Astrocyte (in vitro differentiated cells and primary cell): Measurements from ENCODE around the gene RBM38. TPM values are rescaled to one million over a fixed set of nuclear protein-coding genes. Genes with fewer than 3 reads are reported as not detected.
"Not testable (repeated sequence)": the region's sequence is repeated elsewhere in the genome, so short reads cannot be mapped to it uniquely, and the experiment has no call there.

Experiments
- DNase-seq: peaks from one replicate; pipeline ENCODE4 v3.0.0-alpha.2; 2010; ENCODE audit warnings: low read depth
- FAIRE-seq: peaks from 2 replicates; lab custom pipeline; 2011; peaks lifted over from hg19 to GRCh38; lab: Jason Lieb, UNC
- H2AFZ ChIP-seq: 2 replicates; pipeline ENCODE4 v1.6.0; 2012; ENCODE audit warnings: low read depth, low read length, inconsistent platforms
- H3K27ac ChIP-seq: 2 replicates; pipeline ENCODE4 v1.5.1; 2011; ENCODE audit warnings: low read depth, low read length, inconsistent platforms
- H3K27me3 ChIP-seq: 2 replicates; pipeline ENCODE4 v1.6.0; 2011; ENCODE audit warnings: low read length, inconsistent platforms; ENCODE audit not compliant: insufficient read depth
- H3K36me3 ChIP-seq: 2 replicates; pipeline ENCODE4 v1.5.1; 2011; ENCODE audit warnings: low read length, inconsistent platforms; ENCODE audit not compliant: insufficient read depth
- H3K4me1 ChIP-seq: 2 replicates; pipeline ENCODE4 v1.5.1; 2011; ENCODE audit warnings: low read length, inconsistent platforms; ENCODE audit not compliant: insufficient read depth
- H3K4me2 ChIP-seq: 2 replicates; pipeline ENCODE4 v1.6.0; 2012; ENCODE audit warnings: low read length, inconsistent platforms
- H3K4me3 ChIP-seq: 2 replicates; pipeline ENCODE4 v1.5.1; 2011; ENCODE audit warnings: low read depth, mild to moderate bottlenecking, low read length, inconsistent platforms; ENCODE audit not compliant: insufficient read depth
- H3K79me2 ChIP-seq: 2 replicates; pipeline ENCODE4 v1.6.0; 2012; ENCODE audit warnings: mild to moderate bottlenecking, low read length, inconsistent platforms; ENCODE audit not compliant: insufficient read depth
- H3K9ac ChIP-seq: 2 replicates; pipeline ENCODE4 v1.6.0; 2012; ENCODE audit warnings: mild to moderate bottlenecking, low read length, inconsistent platforms
- H3K9me3 ChIP-seq: 2 replicates; pipeline ENCODE4 v1.5.1; 2012; ENCODE audit warnings: low read depth, mild to moderate bottlenecking, low read length, inconsistent platforms; ENCODE audit not compliant: insufficient read depth
- H4K20me1 ChIP-seq: 2 replicates; pipeline ENCODE4 v1.6.0; 2012; ENCODE audit warnings: low read length, inconsistent platforms; ENCODE audit not compliant: insufficient read depth
- H3K27ac Mint-ChIP-seq: one replicate; pipeline ENCODE4 v1.8.0; 2021; ENCODE audit warnings: mild to moderate bottlenecking, mixed read lengths; ENCODE audit not compliant: unreplicated experiment
- H3K27me3 Mint-ChIP-seq: one replicate; pipeline ENCODE4 v1.8.0; 2021; ENCODE audit warnings: low read depth, mixed read lengths; ENCODE audit not compliant: unreplicated experiment
- H3K36me3 Mint-ChIP-seq: one replicate; pipeline ENCODE4 v1.8.0; 2021; ENCODE audit warnings: low read depth, mixed read lengths; ENCODE audit not compliant: unreplicated experiment
- H3K4me1 Mint-ChIP-seq: one replicate; pipeline ENCODE4 v1.8.0; 2021; ENCODE audit warnings: low read depth, mixed read lengths; ENCODE audit not compliant: unreplicated experiment
- H3K4me3 Mint-ChIP-seq: one replicate; pipeline ENCODE4 v1.8.0; 2021; ENCODE audit warnings: mild to moderate bottlenecking, moderate library complexity, mixed read lengths; ENCODE audit not compliant: unreplicated experiment
- H3K9me3 Mint-ChIP-seq: one replicate; pipeline ENCODE4 v1.8.0; 2021; ENCODE audit warnings: mild to moderate bottlenecking, mixed read lengths; ENCODE audit not compliant: unreplicated experiment
- EZH2 ChIP-seq: IDR thresholded peaks from 2 replicates; pipeline ENCODE4 v1.6.1; 2012; ENCODE audit warnings: mild to moderate bottlenecking, low read length, inconsistent platforms; ENCODE audit not compliant: insufficient read depth
- total RNA-seq: library from RNA; stranded (reverse); gene quantifications from 2 replicates; pipeline ENCODE4 v1.2.1, GENCODE V29; 2021
- TF ChIP-seq, protein P1 (sequence below): IDR thresholded peaks from 2 replicates; pipeline ENCODE4 v1.5.1; 2011; ENCODE audit warnings: low read depth, mild to moderate bottlenecking, inconsistent platforms, low read length, moderate library complexity; ENCODE audit not compliant: insufficient read depth

RBM38 gene
- total RNA-seq, 1 donor from 2014 or later: 43.5 TPM

DNA sequence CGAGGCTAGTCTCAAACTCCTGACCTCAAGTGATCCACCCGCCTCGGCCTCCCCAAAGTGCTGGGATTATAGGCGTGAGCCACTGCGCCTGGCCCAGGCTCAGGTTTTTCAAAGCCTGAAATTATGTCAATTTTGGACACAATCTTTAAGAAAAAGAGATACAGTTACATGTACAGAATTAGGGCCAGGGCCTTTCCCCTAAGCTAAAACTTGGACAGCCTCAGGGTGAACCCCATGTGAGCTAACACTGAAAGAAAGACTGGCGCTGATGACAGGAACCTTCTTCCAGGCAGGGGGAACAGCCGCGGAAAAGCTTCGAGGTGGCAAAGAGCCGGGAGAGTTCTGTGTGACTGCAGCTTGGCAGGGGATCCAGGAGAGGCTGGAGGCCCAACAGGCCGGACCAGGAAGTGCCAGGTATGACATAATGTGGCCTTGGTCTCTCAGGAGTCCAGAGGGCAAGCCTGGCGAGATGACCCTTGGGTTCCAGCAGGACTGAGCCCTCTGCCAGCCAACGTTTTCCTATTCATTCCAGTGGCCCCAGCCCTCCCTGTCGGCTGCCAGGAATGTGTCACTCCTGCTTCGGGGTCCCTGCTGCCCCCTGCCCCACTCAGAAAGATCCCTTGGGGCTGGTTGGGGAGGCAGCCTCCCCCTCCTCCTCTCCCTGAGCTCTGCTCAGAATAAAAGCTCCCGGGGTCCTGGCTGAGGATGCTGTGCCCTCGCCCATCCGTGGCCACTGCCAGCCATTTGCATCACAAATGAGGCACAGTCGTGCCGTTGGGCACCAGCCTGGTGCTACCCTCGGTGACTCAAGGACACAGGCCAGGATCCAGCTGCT is 37.3 kb downstream of the RBM38 start:
- FAIRE-seq (no peak), DNase-seq (no peak)
- no peaks in the 10 kb centered on the region for H3K9me3 ChIP-seq
- no peaks in the 10 kb centered on the region for H3K79me2 ChIP-seq
- Mint-ChIP-seq H3K4me1 (peaks cover 11% of the 10 kb centered on the region), H3K27me3 (peaks cover 9% of the 10 kb centered on the region), H3K36me3 (no peaks in the 10 kb centered on the region), H3K9me3 (peaks cover 4% of the 10 kb centered on the region), H3K4me3 (no peak overlapping the region), H3K27ac (no peak overlapping the region)
- no peak overlapping the region for H3K4me3 ChIP-seq
- no peaks in the 10 kb centered on the region for H4K20me1 ChIP-seq
- no peaks in the 10 kb centered on the region for H3K36me3 ChIP-seq
- no peaks in the 10 kb centered on the region for H3K27me3 ChIP-seq
- TF ChIP-seq EZH2: no peak
- TF ChIP-seq, protein P1, sequence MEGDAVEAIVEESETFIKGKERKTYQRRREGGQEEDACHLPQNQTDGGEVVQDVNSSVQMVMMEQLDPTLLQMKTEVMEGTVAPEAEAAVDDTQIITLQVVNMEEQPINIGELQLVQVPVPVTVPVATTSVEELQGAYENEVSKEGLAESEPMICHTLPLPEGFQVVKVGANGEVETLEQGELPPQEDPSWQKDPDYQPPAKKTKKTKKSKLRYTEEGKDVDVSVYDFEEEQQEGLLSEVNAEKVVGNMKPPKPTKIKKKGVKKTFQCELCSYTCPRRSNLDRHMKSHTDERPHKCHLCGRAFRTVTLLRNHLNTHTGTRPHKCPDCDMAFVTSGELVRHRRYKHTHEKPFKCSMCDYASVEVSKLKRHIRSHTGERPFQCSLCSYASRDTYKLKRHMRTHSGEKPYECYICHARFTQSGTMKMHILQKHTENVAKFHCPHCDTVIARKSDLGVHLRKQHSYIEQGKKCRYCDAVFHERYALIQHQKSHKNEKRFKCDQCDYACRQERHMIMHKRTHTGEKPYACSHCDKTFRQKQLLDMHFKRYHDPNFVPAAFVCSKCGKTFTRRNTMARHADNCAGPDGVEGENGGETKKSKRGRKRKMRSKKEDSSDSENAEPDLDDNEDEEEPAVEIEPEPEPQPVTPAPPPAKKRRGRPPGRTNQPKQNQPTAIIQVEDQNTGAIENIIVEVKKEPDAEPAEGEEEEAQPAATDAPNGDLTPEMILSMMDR: no peak
- H3K9ac ChIP-seq: no peak overlapping the region
- H3K4me2 ChIP-seq: no peak overlapping the region
- peaks cover 8% of the 10 kb centered on the region for H3K4me1 ChIP-seq
- H3K27ac ChIP-seq: no peak overlapping the region
- H2AFZ ChIP-seq: no peak overlapping the region

DNA sequence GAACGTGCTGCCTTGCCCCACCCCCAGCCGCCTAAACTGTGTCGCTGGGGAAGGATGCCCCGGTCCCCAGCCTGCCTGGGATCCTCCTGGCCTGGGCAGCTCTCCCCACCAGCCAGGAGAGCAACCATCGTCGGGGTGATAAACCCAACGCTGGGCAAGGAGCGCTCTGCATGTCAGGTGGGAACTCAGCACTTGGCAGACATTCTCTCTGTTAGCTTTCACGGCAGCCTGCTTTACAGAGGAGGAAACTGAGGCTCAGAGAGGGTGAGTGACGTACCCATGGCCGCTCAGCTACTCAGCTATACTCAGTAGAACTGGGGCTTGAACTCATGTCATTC is 37.9 kb downstream of the RBM38 start:
- H3K9me3 ChIP-seq: no peaks in the 10 kb centered on the region
- H3K27ac ChIP-seq: no peak overlapping the region
- no peaks in the 10 kb centered on the region for H3K27me3 ChIP-seq
- H4K20me1 ChIP-seq: no peaks in the 10 kb centered on the region
- Mint-ChIP-seq H3K4me3 (no peak overlapping the region), H3K4me1 (peaks cover 11% of the 10 kb centered on the region), H3K9me3 (peaks cover 5% of the 10 kb centered on the region), H3K27ac (no peak overlapping the region), H3K27me3 (peaks cover 11% of the 10 kb centered on the region), H3K36me3 (no peaks in the 10 kb centered on the region)
- DNase-seq: no peak
- H3K36me3 ChIP-seq: no peaks in the 10 kb centered on the region
- H3K9ac ChIP-seq: no peak overlapping the region
- no peak overlapping the region for H3K4me2 ChIP-seq
- no peak for FAIRE-seq
- TF ChIP-seq, protein P1: no peak
- TF ChIP-seq EZH2: no peak
- no peaks in the 10 kb centered on the region for H3K79me2 ChIP-seq
- no peak overlapping the region for H3K4me3 ChIP-seq
- H2AFZ ChIP-seq: no peak overlapping the region
- peaks cover 8% of the 10 kb centered on the region for H3K4me1 ChIP-seq

DNA sequence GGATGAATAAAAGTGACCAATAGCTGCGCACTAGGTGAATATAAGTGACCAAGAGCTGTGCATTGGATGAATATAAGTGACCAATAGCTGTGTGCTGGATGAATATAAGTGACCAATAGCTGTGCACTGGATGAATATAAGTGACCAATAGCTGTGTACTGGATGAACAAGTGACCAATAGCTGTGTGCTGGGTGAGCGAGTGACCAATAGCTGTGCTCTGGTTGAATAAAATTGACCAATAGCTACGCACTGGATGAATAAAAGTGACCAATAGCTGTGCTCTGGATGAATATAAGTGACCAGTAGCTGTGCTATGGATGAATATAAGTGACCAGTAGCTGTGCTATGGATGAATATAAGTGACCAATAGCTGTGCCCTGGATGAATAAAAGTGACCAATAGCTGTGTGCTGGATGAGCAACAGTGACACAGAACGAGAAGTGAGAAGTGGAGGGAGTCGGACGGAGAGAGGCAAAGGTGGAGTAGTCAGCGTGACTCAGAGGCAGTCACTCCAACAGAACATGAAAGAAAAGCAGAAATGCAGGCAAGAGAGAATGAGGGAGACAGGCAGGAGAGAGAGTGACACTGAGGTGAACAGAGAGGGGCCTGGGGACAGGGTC is 38.5 kb downstream of the RBM38 start:
- peaks cover 14% of the 10 kb centered on the region for H3K27me3 Mint-ChIP-seq
- no peaks in the 10 kb centered on the region for H3K36me3 Mint-ChIP-seq
- no peaks in the 10 kb centered on the region for H3K9me3 ChIP-seq
- H3K27ac ChIP-seq: no peak overlapping the region
- H3K27ac Mint-ChIP-seq: no peak overlapping the region
- TF ChIP-seq, protein P1: no peak
- peak; percentile 37 for TF ChIP-seq EZH2
- H2AFZ ChIP-seq: no peak overlapping the region
- peaks cover 2% of the 10 kb centered on the region for H3K27me3 ChIP-seq
- no peak for FAIRE-seq
- no peak overlapping the region for H3K4me2 ChIP-seq
- no peaks in the 10 kb centered on the region for H3K79me2 ChIP-seq
- no peak overlapping the region for H3K9ac ChIP-seq
- no peaks in the 10 kb centered on the region for H4K20me1 ChIP-seq
- H3K9me3 Mint-ChIP-seq: peaks cover 5% of the 10 kb centered on the region
- H3K36me3 ChIP-seq: no peaks in the 10 kb centered on the region
- no peak overlapping the region for H3K4me3 ChIP-seq
- H3K4me1 ChIP-seq: peaks cover 8% of the 10 kb centered on the region
- peak; percentile 64 for DNase-seq
- peaks cover 11% of the 10 kb centered on the region for H3K4me1 Mint-ChIP-seq
- peak overlapping the region; percentile 28 for H3K4me3 Mint-ChIP-seq

DNA sequence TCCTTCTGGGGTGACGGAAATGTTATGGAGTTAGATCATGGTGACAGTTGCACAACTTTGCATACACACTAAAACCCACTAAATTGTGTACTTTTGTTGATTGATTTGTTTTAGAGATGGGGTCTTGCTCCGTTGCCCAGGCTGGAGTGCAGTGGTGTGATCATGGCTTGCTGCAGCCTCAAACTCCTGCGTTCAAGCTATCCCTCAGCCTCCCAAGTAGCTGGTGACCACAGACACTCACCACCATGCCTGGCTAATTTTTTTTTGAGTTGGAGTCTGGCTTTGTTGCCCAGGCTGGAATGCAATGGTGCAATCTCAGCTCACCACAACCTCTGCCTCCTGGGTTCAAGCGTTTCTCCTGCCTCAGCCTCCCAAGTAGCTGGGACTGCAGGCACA is 39.0 kb downstream of the RBM38 start:
- not testable (repeated sequence) for H3K4me1 ChIP-seq, H3K9me3 ChIP-seq, H3K4me3 Mint-ChIP-seq, H3K36me3 Mint-ChIP-seq, H3K9me3 Mint-ChIP-seq, H3K79me2 ChIP-seq, FAIRE-seq, H3K36me3 ChIP-seq, DNase-seq, H3K9ac ChIP-seq, H3K4me2 ChIP-seq, H3K27ac ChIP-seq, H3K4me3 ChIP-seq, H2AFZ ChIP-seq, H3K4me1 Mint-ChIP-seq, H3K27me3 ChIP-seq, H4K20me1 ChIP-seq, H3K27ac Mint-ChIP-seq
- peaks cover 14% of the 10 kb centered on the region for H3K27me3 Mint-ChIP-seq
